ENCODE measurements around the gene IMPA2.
A peak's percentile ranks its signal among the peaks of the same experiment; 100 is the strongest.

Gene IMPA2

DNA sequence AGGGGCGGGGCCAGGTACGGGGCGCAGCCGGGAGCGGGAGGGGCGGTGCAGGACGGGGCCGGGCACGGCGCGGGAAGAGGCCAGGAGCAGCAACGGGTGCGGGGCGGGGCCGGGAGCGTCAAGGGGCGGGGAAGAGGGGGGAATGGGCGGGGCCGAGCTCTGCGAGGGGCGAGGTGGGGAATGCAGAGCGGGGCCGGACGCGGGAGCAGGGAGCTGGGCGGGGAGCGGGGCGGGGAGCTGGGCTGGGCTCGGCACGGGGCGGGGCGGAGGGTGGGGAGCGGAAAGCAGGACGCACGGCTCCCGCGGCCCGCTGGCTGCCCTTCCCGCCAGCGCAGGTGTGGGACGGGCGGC lies at the start of gene IMPA2:
TSS of gene IMPA2 (plus strand) at position 316 of the 351 bp plus-strand sequence. CDS start 163 bp downstream, outside the sequence.
- Histone ChIP-seq H3K4me2 (ENCODE audit: low read length) (peak within 1 kb of the TSS; percentile 85), H3K36me3 (replicated peaks; ENCODE audit: low read depth, low read length) (no peaks in the 10 kb centered on the region), H3K79me2 (ENCODE audit: low read length) (no peaks in the 10 kb centered on the region; the same call in 1 of the 2 replicates), H3K9ac (ENCODE audit: low read length) (peak within 1 kb of the TSS; percentile 74), H3K9me3 (ENCODE audit: insufficient read depth, low read length) (no peaks in the 10 kb centered on the region), H2AFZ (ENCODE audit: low read depth, low read length) (peak within 1 kb of the TSS; percentile 90), H3K4me1 (ENCODE audit: low read length) (peaks cover 8% of the 10 kb centered on the region), H3K4me3 (ENCODE audit: low read length) (peak within 1 kb of the TSS; percentile 80), H3K27ac (ENCODE audit: low read length) (peak within 1 kb of the TSS; percentile 57), H4K20me1 (ENCODE audit: insufficient read depth, low read length) (0 out of 2 replicates have a peak, but pooled peaks cover 4% of the 10 kb centered on the region), H3K27me3 (ENCODE audit: low read depth, low read length) (no peaks in the 10 kb centered on the region)
- TF ChIP-seq CTCF (IDR thresholded peaks at IDR 0.05; ENCODE audit: low read depth, low read length) (no peak), EZH2phosphoT487 (IDR thresholded peaks at IDR 0.05; ENCODE audit: low read depth) (no peak)

DNA sequence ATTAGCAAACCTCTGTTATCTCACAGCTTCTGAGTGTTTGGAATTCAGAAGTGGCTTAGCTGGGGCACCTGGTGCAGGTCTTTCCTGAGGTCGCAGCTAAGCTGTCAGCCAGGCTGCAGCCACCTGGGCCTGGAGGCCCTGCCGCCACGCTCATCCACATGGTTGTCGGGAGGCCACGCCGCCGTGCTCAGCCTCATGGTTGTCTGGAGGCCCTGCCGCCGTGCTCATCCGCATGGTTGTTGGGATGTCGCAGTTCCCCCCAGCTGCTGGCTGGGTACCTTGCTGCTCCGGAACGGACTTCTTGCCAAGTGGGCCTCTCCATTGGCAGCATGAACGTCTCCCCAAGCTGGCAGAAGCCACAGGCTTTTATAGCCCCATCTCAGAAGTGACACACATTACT lies 48.9 kb upstream of the IMPA2 start:
- no peaks in the 10 kb centered on the region for H3K36me3 ChIP-seq (replicated peaks; ENCODE audit: low read depth, low read length)
- H3K27me3 ChIP-seq (ENCODE audit: low read depth, low read length) = 0 out of 2 replicates have a peak, but pooled peaks cover 2% of the 10 kb centered on the region
- TF ChIP-seq EZH2phosphoT487 (IDR thresholded peaks at IDR 0.05; ENCODE audit: low read depth) = no peak
- no peak for TF ChIP-seq CTCF (IDR thresholded peaks at IDR 0.05; ENCODE audit: low read depth, low read length)
- H3K9ac ChIP-seq (ENCODE audit: low read length) = no peak overlapping the region
- no peak overlapping the region for H2AFZ ChIP-seq (ENCODE audit: low read depth, low read length)
- no peaks in the 10 kb centered on the region for H4K20me1 ChIP-seq (ENCODE audit: insufficient read depth, low read length)
- no peak overlapping the region for H3K27ac ChIP-seq (ENCODE audit: low read length)
- no peaks in the 10 kb centered on the region for H3K79me2 ChIP-seq (ENCODE audit: low read length)
- H3K4me2 ChIP-seq (ENCODE audit: low read length) = no peak overlapping the region
- peaks cover under 1% of the 10 kb centered on the region; the same call in 1 of the 2 replicates for H3K4me1 ChIP-seq (ENCODE audit: low read length)
- H3K4me3 ChIP-seq (ENCODE audit: low read length) = no peak overlapping the region
- H3K9me3 ChIP-seq (ENCODE audit: insufficient read depth, low read length) = no peaks in the 10 kb centered on the region

GRCh38 chr18:11937874-11938478 lies 43.3 kb upstream of the IMPA2 start:
- Histone ChIP-seq H3K27ac (ENCODE audit: low read length) (no peak overlapping the region), H3K9ac (ENCODE audit: low read length) (no peak overlapping the region), H3K79me2 (ENCODE audit: low read length) (no peaks in the 10 kb centered on the region), H2AFZ (ENCODE audit: low read depth, low read length) (no peak overlapping the region), H3K36me3 (replicated peaks; ENCODE audit: low read depth, low read length) (no peaks in the 10 kb centered on the region), H3K4me1 (ENCODE audit: low read length) (no peaks in the 10 kb centered on the region), H4K20me1 (ENCODE audit: insufficient read depth, low read length) (no peaks in the 10 kb centered on the region), H3K4me3 (ENCODE audit: low read length) (no peak overlapping the region), H3K4me2 (ENCODE audit: low read length) (0 out of 2 replicates have a peak overlapping the region, but pooled peaks have one; percentile 18), H3K27me3 (ENCODE audit: low read depth, low read length) (no peaks in the 10 kb centered on the region), H3K9me3 (ENCODE audit: insufficient read depth, low read length) (no peaks in the 10 kb centered on the region)
- TF ChIP-seq EZH2phosphoT487 (IDR thresholded peaks at IDR 0.05; ENCODE audit: low read depth) = no peak
- TF ChIP-seq CTCF (IDR thresholded peaks at IDR 0.05; ENCODE audit: low read depth, low read length) = peak; percentile 82

DNA sequence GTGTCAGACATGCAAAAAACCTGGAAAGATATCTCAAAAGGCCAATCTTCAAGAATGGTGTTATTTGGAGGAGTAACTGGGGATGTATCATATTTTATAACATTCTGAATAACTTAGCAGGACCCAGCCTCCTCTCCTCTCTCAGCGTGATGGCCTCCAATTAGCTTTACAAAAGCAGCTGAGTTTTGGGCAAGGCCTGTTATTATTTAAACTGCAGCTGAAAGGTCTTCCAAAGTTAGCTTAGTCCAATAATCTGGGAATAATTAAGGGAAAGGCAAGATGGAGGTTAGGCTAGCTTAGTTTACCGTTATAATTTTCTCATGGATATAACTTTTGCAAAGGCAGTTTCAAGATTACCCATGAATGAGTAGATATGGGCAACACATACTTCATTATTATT lies 40.4 kb upstream of the IMPA2 start:
- H3K9me3 ChIP-seq (ENCODE audit: insufficient read depth, low read length) = no peaks in the 10 kb centered on the region
- TF ChIP-seq EZH2phosphoT487 (IDR thresholded peaks at IDR 0.05; ENCODE audit: low read depth) (no peak), CTCF (IDR thresholded peaks at IDR 0.05; ENCODE audit: low read depth, low read length) (no peak)

More for the DNA sequence above, 40.4 kb upstream of the IMPA2 start:
- H3K4me1 ChIP-seq (ENCODE audit: low read length) = no peaks in the 10 kb centered on the region
- H3K27me3 ChIP-seq (ENCODE audit: low read depth, low read length) = peaks cover 3% of the 10 kb centered on the region; the same call in 1 of the 2 replicates
- no peaks in the 10 kb centered on the region for H3K79me2 ChIP-seq (ENCODE audit: low read length)
- H4K20me1 ChIP-seq (ENCODE audit: insufficient read depth, low read length) = no peaks in the 10 kb centered on the region
- no peaks in the 10 kb centered on the region for H3K36me3 ChIP-seq (replicated peaks; ENCODE audit: low read depth, low read length)
- no peak overlapping the region for H3K4me3 ChIP-seq (ENCODE audit: low read length)
- no peak overlapping the region for H3K9ac ChIP-seq (ENCODE audit: low read length)
- no peak overlapping the region for H2AFZ ChIP-seq (ENCODE audit: low read depth, low read length)
- no peak overlapping the region for H3K4me2 ChIP-seq (ENCODE audit: low read length)
- H3K27ac ChIP-seq (ENCODE audit: low read length) = no peak overlapping the region

Data from OCI-LY3 (cell line).